GM12891 (cell line): ENCODE results near the gene ADARB1.

Experiments used
- DNase-seq: peaks from one replicate; pipeline ENCODE4 v3.0.0; 2011; ENCODE audit warnings: low spot score; ENCODE audit not compliant: insufficient read length
- FAIRE-seq: peaks from 2 replicates; lab custom pipeline; 2011; peaks lifted over from hg19 to GRCh38; lab: Jason Lieb, UNC
- PAX5 ChIP-seq: IDR thresholded peaks from 2 replicates; pipeline ENCODE4 v1.6.1; 2011; ENCODE audit warnings: low read length, moderate library complexity, mild to moderate bottlenecking; ENCODE audit not compliant: insufficient read depth, severe bottlenecking
- POLR2A ChIP-seq: IDR thresholded peaks from 2 replicates; pipeline ENCODE4 v1.6.1; 2011; ENCODE audit warnings: low read depth, low read length, control low read depth
- POLR2AphosphoS5 ChIP-seq: IDR thresholded peaks from 2 replicates; pipeline ENCODE4 v1.6.1; 2011; ENCODE audit warnings: low read depth, low read length, control low read depth
- POU2F2 ChIP-seq: IDR thresholded peaks from 2 replicates; pipeline ENCODE4 v1.6.1; 2011; ENCODE audit warnings: low read depth, mild to moderate bottlenecking, control low read depth, low read length, moderate library complexity
- SPI1 ChIP-seq: IDR thresholded peaks from 2 replicates; pipeline ENCODE4 v1.6.1; 2011; ENCODE audit warnings: low read depth, low read length, control low read depth
- TAF1 ChIP-seq: IDR thresholded peaks from 2 replicates; pipeline ENCODE4 v1.6.1; 2011; ENCODE audit warnings: low read depth, low read length, control low read depth

ADARB1 gene

GRCh38 chr21:45202344-45202743 lies 128.0 kb downstream of the ADARB1 start:
- TF ChIP-seq POLR2A (no peak), POU2F2 (no peak), PAX5 (no peak), SPI1 (no peak), TAF1 (no peak), POLR2AphosphoS5 (no peak)
- no peak for FAIRE-seq
- DNase-seq = no peak

GRCh38 chr21:45202889-45203288 lies 128.5 kb downstream of the ADARB1 start:
- TF ChIP-seq POLR2AphosphoS5 = no peak
- no peak for TF ChIP-seq PAX5
- no peak for FAIRE-seq
- no peak for DNase-seq

- FAIRE-seq = no peak
These were observed 129.6 kb downstream of the ADARB1 start for GRCh38 chr21:45203983-45204382.

GRCh38 chr21:45204395-45204794 lies 130.0 kb downstream of the ADARB1 start:
- FAIRE-seq (no peak), DNase-seq (no peak)
- no peak for TF ChIP-seq TAF1
- no peak for TF ChIP-seq SPI1
- no peak for TF ChIP-seq PAX5
- no peak for TF ChIP-seq POLR2A
- no peak for TF ChIP-seq POU2F2
- TF ChIP-seq POLR2AphosphoS5 = no peak

More at GRCh38 chr21:45203983-45204382, 129.6 kb downstream of the ADARB1 start:
- no peak for DNase-seq
- TF ChIP-seq POU2F2 (no peak), SPI1 (no peak), POLR2A (no peak), PAX5 (no peak), POLR2AphosphoS5 (no peak), TAF1 (no peak)

- no peak for FAIRE-seq
- TF ChIP-seq POU2F2 = no peak
- peak; percentile 70 for TF ChIP-seq SPI1
- no peak for TF ChIP-seq TAF1
- no peak for TF ChIP-seq POLR2A
- no peak for TF ChIP-seq POLR2AphosphoS5
- no peak for DNase-seq
These were observed 133.7 kb downstream of the ADARB1 start for GRCh38 chr21:45207839-45208626.

- TF ChIP-seq SPI1 (no peak), TAF1 (no peak), PAX5 (no peak), POU2F2 (no peak), POLR2AphosphoS5 (no peak), POLR2A (no peak)
- FAIRE-seq = peak; percentile 62
- no peak for DNase-seq
These were observed 134.2 kb downstream of the ADARB1 start for GRCh38 chr21:45208627-45208951.

- no peak for FAIRE-seq
- TF ChIP-seq POLR2AphosphoS5 (no peak), SPI1 (no peak), TAF1 (no peak), PAX5 (no peak), POU2F2 (no peak), POLR2A (no peak)
- no peak for DNase-seq
These were observed 134.7 kb downstream of the ADARB1 start for GRCh38 chr21:45209046-45209445.

GRCh38 chr21:45209685-45210284 lies 135.4 kb downstream of the ADARB1 start:
- TF ChIP-seq POLR2AphosphoS5 = no peak
- peak; percentile 97 for TF ChIP-seq SPI1
- no peak for DNase-seq
- peak; percentile 68 for FAIRE-seq

GRCh38 chr21:45210461-45210983 lies 136.1 kb downstream of the ADARB1 start:
- no peak for DNase-seq
- no peak for FAIRE-seq

GRCh38 chr21:45211661-45212060 lies 137.3 kb downstream of the ADARB1 start:
- no peak for TF ChIP-seq PAX5
- TF ChIP-seq SPI1 = no peak
- no peak for TF ChIP-seq POLR2AphosphoS5
- no peak for TF ChIP-seq POU2F2
- no peak for TF ChIP-seq POLR2A
- TF ChIP-seq TAF1 = no peak
- DNase-seq (no peak), FAIRE-seq (no peak)

More at GRCh38 chr21:45210461-45210983, 136.1 kb downstream of the ADARB1 start:
- TF ChIP-seq POLR2AphosphoS5 (no peak), POU2F2 (no peak), TAF1 (no peak), PAX5 (no peak), SPI1 (no peak), POLR2A (no peak)
